GM18867 (cell line): ENCODE results near the gene ICAM3.
"Not testable (repeated sequence)": the region's sequence is repeated elsewhere in the genome, so short reads cannot be mapped to it uniquely, and the experiment has no call there.

Experiments
- ATAC-seq: cut with Tn5 transposase; IDR thresholded peaks from one replicate; pipeline ENCODE4 v1.9.1; 2021; ENCODE audit warnings: mild to moderate bottlenecking, moderate library complexity; ENCODE audit not compliant: unreplicated experiment

Gene ICAM3

DNA sequence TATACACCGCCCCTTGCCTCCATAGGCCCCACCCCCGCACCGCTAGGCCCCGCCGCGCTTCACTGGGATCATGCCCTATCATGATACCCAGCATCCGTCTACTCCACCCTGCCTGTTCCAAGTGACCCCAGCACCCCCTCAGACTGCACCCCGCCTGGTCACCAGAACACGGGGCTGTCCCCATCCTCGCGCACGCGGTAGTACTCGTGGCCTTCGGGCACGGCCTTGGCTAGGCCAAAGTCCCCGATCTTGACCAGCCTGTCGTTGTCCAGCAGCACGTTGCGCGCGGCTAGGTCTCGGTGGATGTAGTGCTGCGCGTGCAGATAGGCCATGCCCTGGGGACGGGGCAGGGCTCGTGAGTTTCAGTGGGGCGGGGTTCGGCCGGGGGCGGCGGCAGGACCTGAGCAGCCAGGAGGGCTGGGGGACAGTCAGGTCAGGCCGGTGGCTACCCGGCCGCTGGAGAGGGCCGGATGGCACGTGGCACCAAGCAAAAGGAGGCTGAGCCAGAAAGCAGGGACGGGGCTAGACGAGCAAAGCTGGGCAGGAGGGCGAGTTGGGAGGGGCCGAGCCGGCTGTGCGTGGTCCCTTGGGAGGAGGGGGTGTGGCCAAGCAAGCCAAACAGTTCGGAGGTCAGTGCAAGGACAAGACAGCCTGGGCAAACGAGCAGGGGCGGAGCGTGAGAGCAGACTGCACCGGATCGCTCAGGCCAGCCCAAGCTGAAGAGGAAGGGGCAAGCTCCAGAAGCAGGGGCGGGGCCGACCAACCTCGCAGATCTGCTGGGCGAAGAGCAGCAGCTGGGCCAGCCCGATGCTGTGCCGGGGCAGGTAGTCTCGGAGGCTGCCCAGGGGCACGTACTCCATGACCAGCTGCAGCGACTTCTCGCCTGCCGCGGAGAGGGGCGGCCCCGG, 13.6 kb upstream of the ICAM3 start:
- no peak for ATAC-seq

DNA sequence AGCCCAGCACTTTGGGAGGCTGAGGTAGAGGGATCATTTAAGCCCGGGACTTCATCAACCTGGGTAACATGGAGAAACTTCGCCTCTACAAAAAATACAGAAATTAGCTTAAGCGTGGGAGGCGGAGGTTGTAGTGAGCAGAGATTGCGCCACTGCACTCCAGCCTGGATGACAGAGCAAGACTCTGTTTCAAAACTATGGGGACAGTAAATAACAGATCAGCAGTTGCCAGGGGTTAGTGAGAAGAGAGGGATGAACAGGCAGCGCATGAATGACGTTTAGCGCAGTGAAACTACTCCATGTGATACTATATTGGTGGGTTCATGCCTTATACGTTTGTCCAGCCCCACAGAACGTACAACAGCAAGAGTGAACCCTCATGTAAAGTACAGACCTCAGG, 7.1 kb upstream of the ICAM3 start:
- ATAC-seq: no peak

DNA sequence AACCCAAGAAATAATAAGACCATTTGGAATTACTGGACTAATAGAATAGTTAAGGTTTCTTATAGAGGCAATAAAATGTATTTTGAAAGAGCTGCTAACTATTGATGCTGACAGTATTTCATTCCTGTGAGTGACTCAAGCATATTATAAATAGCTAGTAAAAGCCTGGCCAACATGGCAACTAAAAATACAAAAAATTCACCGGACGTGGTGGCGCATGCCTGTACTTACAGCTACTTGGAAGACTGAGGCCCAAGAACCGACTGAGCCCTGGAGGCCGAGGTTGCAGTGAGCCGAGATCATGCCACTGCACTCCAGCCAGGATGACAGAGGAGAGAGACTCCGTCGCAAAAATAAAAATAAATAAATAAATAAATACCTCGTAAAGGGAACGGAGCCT, 5.4 kb upstream of the ICAM3 start:
- ATAC-seq: no peak

DNA sequence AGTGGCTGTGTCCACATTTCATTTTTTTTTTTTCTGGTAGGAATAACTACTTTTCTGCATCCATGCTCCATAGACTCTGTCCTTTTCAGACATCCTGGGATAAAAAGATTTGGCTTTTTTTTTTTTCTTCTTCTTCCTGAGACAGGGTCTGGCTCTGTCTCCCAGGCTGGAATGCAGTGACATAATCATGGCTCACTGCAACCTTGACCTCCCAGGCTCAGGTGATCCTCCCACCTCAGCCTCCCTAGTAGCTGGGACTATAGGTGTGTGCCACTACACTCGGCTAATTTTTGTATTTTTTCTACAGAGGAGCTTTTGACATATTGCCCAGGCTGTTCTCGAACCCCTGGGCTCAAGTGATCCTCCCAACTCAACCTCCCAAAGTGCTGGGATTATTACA, 4.1 kb upstream of the ICAM3 start:
- no peak for ATAC-seq

DNA sequence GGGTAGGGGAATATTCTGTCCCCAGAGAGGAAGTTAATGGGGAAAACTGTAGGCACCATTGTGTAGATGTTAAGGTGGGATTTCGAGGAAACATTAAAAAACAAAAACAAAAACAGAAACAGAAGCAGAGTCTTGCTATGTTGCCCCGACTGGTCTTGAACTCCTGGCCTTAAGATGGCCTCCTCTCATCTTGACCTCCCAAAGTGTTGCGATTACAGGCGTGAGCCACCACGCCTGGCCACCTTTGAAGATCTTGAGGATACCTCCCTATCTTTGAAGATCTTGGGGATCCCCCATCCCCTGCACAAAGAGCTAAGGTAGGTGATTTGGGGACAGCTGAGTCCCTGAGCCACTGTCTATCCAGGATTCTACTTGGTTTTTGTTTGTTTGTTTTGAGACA, 553 bp upstream of the ICAM3 start:
- no peak for ATAC-seq

DNA sequence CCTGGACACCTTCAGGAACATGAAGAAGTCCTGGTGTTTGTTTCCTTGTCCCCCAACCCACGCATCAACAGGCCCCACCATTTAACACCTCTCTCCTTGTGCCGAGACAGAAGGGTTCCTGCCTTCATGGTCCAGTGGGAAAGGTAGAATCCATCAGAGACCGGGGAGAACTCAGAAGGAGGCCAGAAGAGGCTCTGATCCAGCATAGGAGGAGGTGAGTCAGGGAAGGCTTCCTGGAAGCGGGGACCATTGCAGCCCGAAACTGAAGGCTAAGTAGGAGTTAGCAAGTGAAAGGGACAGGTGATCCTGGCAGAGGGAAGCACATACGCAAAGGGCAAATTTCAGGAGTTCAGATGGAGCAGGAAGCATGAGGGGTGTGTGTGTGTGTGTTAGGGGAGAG, 484 bp downstream of the ICAM3 start:
- ATAC-seq: no peak

DNA sequence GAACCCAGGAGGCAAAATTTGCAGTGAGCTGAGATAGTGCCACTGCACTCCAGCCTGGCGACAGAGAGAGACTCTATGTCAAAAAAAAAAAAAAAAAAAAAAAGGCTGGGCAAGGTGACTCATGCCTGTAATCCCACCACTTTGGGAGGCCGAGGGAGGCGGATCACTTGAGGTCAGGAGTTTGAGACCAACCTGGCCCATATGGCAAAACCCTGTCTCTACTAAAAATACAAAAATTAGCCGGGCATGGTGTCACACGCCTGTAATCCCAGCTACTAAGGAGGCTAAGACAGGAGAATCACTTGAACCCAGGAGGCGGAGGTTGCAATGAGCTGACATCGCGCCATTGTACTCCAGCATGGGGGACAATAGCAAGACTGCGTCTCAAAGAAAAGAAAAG, 2.7 kb downstream of the ICAM3 start:
- ATAC-seq: not testable (repeated sequence)

DNA sequence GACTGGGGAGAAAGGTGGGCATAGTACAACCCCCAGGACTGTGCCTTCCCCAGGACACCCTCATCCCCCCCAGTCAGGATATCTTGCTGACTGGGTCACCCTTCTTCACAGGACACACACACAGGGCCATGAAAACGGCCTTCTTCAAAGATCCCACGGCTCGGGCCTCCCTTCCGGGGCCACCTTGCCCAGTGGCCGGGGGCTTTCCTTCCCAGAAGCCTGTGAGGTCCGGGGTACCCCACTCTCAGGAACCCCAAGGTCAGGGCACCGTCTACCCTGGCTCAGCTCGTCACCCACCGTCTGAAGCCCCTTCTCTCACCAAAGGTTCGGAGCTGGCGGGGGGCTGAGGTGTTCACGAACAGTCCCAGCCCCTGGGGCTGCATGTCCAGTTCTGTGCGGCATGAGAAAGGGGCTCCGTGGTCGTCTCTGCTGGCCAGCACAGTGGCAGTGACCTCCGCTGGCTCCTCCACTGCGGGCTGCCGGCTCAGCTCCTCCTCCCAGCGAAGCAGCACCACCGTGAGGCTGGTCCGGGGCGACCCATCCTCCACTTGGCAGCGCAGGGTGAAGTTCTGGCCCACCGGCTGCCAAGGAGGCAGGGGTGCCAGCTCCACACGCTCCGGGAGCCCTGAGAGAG, 4.0 kb downstream of the ICAM3 start:
- no peak for ATAC-seq

DNA sequence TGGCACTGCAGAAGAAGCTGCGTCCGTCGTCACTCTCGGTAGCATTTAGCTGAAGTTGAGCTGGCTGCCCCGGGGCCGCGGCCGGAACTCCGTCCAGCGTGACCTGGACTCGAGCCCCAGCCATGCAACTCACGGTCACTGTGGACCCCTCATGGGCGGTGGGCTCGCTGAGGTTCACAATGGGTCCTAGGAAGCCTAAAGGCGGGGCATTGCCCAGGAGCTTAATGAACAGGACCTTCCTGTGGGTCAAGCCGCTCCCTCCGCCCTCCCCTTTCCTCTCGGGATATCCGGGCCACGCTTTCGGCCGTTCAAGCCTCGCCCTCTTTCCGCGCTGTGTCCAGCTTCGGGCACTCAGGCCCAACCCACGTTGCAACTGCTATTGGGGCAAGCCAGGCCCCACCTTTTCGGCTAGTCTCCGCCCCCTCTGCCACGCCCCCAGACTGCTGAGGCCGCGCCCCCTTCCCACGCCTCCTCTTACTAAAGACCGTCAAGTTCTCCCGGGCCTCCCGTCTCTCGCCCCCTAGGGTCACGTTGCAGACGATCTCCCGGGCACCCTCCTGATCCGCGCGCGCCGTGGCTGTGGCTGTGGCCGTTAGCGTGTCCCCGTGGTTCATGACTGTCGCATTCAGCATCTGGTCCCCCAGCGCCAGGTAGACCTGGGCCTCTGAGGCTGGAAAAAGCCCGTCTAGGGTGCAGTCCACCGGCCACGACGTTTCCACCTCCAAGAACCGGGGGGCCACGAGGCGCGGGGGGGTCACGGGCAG, 4.7 kb downstream of the ICAM3 start:
- no peak for ATAC-seq

DNA sequence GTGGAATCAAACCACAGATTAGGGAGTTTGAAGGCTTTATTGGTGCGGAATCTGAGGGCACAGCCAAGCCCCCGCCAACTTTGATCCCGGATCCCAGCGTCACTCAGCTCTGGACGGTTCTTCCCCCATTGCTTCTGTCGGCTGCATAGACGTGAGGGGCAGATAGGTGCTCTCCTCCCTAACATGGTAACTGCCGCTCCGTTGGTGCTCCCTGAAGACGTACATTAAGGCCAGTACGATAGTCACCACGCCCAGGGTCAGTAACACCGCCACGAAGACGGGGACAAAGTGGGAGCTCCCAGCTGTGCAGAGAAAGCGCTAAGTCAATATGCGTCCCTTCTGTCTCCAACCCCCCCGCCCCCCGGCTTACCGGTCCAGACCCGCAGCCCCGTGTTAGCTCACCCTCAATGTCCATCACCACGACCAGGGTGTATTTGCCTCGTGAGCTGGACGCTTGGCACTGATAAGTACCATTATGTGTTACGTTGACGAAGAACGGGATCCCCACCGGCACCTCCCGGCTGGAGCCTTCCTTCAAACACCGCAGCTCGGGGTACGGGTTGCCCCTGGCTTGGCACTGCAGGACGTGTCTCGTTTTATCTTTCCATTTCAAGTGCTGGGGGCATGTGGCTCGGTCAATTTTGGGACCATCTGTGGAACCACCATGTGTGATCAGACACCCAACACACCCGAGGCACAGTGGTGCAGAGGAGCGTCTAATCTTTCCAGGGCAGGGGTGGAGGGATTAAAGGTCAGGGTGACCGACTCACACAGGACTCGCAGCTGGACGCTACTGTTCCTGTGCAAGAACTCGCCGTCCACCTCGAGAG, 5.5 kb downstream of the ICAM3 start:
- no peak for ATAC-seq

DNA sequence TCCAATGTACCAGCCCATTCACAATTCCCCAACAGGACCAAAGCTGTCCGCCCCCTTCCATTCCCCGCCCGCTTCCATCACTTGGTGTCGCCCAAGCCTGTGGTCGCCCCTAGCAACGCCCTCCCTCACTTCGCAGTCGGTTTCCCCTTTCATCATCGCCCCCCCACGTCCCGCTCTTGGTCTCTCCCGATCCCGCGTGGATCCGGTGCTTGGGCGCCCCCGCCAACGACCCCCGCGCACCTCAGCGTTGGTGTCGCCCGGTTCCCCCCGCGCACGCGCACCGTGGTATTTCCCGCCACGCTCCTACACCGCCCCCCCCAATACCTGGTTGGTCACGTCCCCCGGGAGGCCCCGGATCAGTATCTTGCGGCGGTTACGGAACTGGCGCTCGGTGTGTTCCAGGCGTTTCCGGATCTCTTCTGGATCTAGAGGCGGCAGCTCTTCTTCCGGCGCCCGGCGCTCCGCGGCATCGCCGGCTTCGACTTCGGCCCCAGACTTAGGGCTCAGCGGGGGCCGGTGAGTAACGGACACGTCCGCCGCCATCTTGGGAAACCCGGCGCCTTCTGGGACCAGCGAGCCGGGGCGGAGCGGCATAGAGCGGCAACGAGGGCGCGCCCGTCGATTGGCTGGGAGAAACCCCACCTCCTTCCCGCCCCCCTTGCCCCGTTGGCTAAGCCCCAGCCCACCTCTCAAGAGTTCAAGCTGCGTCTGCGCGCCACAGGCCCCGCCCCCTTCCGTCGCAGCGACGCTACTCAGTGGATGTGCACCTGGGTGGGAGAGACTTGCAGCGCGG, 6.3 kb downstream of the ICAM3 start, which contains the start of gene RAVER1:
TSS of gene RAVER1 (minus strand) at position 565 of the 793 bp plus-strand sequence. CDS start at position 543, 22 bp downstream.
- peak; percentile 90 for ATAC-seq

DNA sequence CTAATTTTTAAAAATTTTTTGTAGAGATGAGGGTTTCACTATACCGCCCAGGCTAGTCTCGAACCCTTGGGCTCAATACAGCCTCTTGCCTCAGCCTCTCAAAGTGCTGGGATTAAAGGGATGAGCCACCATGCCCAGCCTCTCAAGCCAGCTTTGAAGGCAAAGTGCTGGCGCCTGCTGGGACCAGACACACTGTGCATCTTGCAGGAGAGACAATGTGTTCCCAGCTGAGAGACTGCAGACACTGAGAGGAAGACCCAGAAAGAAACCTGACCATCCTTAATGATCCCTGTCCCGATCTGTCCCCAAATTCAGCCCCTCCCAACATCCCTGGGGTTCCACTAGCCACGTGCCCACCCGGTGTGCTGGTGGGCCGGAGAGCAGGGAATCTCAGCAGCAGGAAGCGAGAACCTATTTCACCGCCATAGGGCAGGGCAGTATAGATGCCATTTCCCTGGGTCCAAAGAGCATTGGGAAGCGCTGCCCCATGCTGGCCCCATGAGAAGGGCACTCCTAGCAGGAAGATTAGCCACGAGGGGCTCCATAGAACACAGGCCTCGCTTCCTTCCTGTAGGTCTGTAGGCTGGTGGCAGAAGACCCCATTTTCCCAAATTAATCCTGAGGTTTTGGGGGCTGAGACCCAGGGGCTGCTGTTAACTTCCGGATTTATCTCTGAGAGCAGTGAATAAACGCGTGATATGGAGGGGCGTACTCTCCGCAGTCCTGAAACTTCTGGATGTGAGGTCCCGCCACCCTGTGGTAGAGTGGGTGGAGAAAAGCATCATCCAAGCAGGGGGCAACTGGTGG, 7.1 kb downstream of the ICAM3 start:
- ATAC-seq: no peak

DNA sequence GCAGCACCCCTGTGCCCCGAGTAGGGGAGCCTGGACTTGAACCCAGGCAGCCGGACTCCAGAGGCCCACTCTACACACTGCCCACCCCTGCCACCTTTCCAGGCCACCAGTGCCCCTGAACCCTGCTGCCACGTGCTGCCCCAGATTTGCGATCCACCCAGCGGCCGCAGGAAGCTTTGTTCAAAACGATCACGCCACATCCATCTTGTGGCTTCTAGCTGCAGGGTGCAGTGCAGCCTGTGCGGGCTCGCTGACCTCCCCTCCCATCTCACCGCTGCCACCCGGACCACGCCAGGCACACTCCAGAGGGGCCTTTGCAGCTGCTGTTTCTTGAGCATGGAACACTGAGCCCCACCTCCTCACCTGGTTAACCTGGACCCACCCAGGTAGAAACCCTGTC, 9.9 kb downstream of the ICAM3 start:
- no peak for ATAC-seq

DNA sequence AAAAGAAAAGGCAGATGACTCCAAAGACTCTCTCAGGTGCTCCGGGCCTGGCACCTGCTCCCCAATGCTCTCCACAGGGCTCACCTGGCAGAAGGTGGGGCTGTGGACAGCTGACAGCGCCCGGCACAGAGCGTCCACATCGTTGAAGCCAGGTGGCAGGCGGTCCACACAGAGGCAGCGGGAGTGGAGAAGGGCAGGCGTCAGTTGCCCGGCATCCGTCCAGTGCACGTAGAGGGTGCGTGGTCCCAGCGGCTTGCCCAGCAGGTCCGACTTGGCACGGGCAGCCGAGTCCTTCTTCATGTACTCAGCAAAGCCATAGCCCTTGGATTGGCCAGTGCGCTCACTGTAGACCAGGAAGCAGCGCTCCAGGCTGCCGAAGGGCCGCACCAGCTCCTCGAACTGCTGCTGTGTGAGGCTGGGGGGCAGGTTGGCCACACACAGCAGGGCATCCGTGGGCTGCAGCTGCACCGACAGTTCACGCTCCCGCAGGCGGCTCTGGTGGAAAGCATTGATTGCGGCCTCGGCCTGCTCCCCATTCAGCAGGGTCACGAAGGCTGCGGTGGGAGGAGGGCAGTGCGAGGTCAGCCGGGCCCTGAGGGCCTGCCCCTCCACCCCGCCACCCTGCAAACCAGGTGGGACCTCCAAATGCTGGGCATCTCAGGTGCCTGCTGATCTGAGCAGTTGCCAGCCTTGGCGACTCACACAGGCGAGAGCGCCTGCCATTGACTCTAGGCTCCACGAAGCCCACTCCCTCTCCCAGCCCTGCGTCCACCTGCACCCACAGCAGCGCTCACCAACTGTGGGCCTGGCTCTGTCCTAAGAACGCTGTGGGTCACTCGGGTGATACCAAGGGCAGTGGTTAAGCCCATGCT, 10.6 kb downstream of the ICAM3 start:
- no peak for ATAC-seq

DNA sequence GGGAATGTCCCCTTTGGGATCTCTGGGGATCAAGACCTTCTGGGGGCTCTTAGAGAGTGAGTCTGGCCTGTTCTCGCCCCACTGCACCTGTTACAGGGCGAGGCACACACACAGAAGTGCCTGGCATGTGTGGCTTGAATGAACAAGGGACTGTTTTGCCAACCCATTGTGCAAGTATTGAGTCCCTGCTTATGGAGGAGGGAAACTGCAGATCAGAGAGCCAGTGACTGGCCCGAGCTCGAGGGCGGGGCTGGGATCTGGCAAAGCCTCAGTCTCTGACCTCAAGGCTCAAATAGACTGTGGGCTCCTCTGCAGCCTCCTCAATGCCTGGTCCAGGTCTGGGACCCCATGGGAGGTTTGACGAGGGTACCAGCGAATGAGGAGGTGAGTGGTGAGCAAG, 11.6 kb downstream of the ICAM3 start:
- no peak for ATAC-seq

DNA sequence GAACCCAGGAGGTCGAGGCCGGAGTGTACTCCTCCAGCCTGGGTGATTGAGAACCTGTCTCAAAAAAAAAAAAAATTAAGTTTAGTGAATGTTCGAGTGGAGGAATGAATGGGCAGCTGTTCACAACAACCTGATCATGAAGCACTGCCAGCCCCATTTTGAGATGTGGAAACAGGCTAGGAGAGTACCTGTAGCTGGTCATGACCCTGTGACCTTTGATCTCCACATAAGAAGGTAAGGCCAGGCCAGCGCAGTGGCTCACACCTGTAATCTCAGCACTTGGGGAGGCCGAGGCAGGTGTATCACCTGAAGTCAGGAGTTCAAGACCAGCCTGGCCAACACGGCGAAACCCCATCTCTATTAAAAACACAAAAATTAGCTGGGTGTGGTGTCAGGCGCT, 13.7 kb downstream of the ICAM3 start:
- no peak for ATAC-seq

DNA sequence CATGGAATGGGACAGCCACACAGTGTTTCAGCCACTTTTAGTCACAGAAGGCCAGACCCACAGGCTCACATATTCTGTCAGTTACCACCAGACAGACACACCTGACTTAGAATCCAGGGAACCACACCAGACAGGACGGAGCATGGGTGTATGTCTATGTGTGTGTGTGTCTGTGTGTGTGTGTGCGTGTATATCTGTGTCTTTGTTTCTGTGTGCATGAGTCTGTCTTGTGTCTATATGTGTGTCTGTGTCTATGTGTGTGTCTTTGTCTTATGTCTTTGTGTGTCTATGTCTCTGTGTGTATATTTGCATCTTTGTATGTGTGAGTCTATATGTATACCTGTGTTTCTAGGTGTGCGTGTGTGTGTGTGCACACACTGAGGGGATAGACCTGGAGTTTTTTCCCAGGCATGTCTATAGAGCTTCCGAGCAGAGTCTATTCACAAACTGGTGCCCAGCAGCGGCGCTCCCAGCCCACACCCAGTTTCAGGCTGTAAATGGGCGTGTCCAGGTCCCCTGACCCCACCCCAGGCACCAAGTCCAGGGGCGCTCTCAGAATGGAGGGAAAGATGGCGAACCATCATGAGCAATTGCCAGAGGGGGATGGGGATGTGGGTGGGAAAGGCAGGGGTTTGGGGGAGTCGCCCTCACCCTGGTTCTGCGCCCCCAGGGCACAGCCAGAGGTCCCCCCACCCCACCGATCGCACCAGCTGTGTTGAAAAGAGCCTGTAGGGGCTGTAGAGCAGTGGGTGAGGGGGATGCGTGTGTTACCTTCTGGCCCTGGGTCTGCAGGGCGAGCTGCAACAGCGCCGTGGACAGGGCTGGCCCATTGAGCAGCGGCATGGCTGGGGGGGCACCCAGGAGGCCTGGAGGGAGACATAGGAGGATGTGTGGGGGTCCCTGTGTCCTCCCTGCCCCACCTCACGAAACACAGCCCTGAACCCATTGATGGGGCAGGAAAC, 17.3 kb downstream of the ICAM3 start:
- no peak for ATAC-seq
